ENCODE measurements around the gene TOX2.

TOX2 gene

GRCh38 chr20:43938932-43939761 is 24.5 kb downstream of the TOX2 start:
- no peak for DNase-seq (ENCODE audit: low read depth in 2 of 3, low spot score in 1 of 3)

DNA sequence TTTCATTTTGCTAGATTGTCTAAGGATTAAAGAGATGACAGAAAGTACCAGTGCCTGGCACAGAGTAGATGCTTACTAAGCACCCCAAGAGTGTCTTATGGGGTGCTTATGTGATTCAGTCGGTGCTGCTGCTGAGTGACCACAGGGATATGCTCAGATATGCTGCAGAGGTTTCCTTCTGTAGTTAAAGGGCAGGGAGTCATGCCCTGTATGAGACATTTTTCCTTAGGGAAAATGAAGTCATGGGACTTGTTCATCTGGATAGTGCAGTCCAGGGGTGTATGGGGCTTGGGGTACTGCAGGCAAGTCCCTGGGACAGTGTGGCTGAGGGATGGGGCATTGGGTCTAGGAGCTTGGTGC is 25.1 kb downstream of the TOX2 start:
- DNase-seq (ENCODE audit: low read depth in 2 of 3, low spot score in 1 of 3) = no peak

GRCh38 chr20:43940518-43941225 is 26.0 kb downstream of the TOX2 start:
- DNase-seq (ENCODE audit: low read depth in 2 of 3, low spot score in 1 of 3) = no peak

DNA sequence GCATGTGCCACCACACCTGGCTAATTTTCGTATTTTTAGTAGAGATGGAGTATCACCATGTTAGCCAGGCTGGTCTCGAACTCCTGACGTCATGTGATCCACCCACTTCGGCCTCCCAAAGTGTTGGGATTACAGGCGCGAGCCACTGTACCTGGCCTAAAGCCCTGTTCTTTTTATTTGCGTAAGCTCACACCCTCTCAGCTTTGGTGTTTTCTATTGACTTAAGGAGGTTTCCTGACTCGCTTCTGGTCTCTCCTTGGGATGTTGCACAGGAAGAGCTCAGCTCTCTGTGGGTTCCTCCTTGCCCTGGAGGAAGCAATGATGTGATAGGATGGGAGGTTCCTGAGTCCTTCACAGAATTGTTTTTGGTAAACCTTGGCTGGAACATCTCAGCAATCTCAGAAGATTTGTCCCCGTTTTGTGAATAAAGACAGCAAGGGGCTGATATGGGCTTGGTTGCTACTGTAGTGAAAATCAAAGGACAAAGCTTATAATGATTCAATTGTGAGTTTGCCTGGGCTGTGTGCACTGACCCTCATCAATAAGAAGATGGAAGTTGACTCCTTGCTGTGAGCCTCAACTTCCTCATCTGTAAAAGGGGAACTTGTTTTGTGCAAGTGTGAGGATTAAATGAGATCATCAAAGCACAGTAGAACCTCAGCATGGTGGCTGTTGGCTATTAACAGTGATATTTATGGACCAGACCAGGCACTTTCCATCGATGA is 27.0 kb downstream of the TOX2 start:
- DNase-seq (ENCODE audit: low read depth in 2 of 3, low spot score in 1 of 3) = no peak

- no peak for DNase-seq (ENCODE audit: low read depth in 2 of 3, low spot score in 1 of 3)
Observed at GRCh38 chr20:43942201-43942590, 27.5 kb downstream of the TOX2 start.

DNA sequence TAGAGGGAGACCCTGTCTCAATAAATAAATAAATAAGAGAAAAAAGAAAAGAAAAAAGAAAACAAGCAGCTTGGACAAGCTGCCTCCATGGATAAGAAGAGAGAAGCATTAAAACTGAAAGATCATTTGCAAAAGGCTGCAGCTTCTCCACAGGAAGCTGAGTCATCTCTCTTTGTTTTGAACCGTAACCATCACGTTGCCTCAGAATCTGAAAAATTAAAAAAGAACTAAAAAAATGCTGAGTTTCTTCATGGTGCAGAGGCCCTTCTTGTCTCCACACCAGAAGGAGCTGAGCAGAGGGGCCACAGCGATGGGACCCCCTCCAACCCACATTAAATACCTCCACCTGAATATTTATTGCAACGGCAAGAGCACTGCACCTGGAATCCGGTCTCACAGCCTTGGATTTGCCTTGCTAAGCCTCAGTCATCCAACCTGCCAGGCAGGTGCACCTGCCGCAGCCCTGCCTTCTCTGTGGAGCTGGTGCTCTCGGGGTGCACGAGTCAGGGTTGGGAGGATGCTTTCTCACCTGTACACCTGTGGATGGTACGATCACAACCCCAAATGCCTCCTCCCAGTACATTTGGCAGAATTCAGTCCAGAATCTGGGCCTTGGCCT is 28.1 kb downstream of the TOX2 start:
- no peak for DNase-seq (ENCODE audit: low read depth in 2 of 3, low spot score in 1 of 3)

DNA sequence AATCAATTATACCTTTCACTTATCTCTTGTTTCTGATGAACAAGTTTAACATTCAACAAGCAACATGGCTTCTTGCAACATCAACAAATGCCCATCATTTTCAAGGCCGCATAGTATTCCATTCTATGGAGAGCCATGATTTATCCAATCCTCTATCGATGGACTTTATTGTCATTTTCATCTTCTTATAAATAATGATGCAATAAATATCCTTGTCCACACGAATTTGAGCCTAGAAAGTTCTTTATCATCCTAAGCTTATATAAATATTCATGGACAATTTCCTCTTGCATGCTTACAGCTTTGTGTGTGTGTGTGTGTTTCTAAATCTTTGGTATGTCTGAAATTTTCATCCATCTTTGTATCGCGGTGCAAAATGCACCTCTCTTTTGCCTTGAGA is 29.1 kb downstream of the TOX2 start:
- DNase-seq (ENCODE audit: low read depth in 2 of 3, low spot score in 1 of 3) = no peak

GRCh38 chr20:43944653-43945235 is 30.1 kb downstream of the TOX2 start:
- DNase-seq (ENCODE audit: low read depth in 2 of 3, low spot score in 1 of 3) = no peak

GRCh38 chr20:43945391-43946205 is 30.9 kb downstream of the TOX2 start:
- no peak for DNase-seq (ENCODE audit: low read depth in 2 of 3, low spot score in 1 of 3)

DNA sequence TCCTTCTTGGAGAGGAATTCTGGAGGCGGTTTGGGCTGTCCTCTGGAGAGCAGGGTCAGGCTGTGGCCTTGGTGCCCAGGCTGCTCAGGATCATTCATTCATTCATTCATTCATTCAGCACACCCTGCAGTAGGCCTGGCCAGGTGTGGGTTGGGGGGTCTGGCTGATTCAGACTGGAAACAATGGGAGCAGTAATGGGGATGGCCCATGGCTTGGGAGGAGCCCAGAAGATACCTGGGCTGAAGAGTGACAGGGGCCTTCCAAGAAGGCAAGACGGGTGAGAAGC is 31.5 kb downstream of the TOX2 start:
- no peak for DNase-seq (ENCODE audit: low read depth in 2 of 3, low spot score in 1 of 3)

DNA sequence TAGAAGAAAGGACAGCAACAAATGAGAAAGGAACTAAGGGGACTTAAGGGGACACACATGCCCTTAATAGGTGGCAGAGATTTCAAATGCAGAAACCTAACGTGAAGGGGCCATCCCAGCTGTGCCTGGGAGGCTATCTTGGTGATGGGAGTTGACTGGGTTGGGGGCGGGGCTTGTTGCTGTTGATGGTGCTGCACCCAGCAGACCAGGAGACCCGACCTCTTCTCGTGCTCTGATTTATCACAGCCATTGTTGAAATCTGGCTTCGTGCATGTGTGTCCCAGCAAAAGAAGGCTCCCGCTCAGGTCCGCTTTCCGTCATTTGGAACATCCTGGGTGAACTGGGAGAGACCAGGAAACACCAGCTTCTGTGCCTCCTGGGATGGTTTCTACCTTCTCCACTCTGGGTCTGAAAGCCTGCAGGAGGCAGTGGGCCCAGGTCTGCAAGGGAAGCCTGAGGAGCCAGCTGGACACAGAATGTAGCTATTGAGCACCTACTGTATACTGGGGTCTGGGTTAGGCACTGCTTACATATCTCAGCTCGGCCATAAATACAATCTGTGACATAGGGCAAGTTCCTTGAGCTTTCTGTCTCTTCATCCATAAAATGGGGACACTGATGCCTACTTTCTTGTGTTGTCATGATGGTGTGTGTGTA is 32.1 kb downstream of the TOX2 start:
- DNase-seq (ENCODE audit: low read depth in 2 of 3, low spot score in 1 of 3) = no peak

DNA sequence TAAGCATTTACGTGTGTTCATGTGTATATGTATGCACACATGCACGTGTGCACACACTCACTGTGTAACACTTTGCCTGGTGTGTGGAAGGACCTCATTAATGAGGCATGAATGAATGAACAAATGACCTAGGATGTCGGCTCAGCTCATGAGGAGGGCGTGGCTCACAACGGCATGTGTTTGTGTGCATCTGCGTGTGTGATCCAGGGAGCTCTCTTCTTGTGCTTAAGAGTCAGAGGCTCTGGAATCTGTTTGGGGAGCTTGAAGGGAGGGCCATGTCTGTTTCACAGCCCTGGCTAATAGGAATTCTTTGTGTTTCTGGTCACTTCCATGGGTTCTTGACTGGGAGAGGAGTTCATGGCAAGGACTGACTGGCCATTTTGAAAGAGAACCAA is 32.7 kb downstream of the TOX2 start:
- DNase-seq (ENCODE audit: low read depth in 2 of 3, low spot score in 1 of 3) = no peak

- DNase-seq (ENCODE audit: low read depth in 2 of 3, low spot score in 1 of 3) = no peak
Observed at GRCh38 chr20:43948455-43948854, 33.8 kb downstream of the TOX2 start.

GRCh38 chr20:43949248-43949647 is 34.6 kb downstream of the TOX2 start:
- no peak for DNase-seq (ENCODE audit: low read depth in 2 of 3, low spot score in 1 of 3)

GRCh38 chr20:43949741-43950618 is 35.3 kb downstream of the TOX2 start:
- peak; percentile 42 to 57 (median 43) for DNase-seq (ENCODE audit: low read depth in 2 of 3, low spot score in 1 of 3)

- no peak for DNase-seq (ENCODE audit: low read depth in 2 of 3, low spot score in 1 of 3)
Observed at GRCh38 chr20:43953919-43954592, 39.4 kb downstream of the TOX2 start.

- DNase-seq (ENCODE audit: low read depth in 2 of 3, low spot score in 1 of 3) = no peak
Observed at GRCh38 chr20:43954704-43955061, 40.0 kb downstream of the TOX2 start.

DNA sequence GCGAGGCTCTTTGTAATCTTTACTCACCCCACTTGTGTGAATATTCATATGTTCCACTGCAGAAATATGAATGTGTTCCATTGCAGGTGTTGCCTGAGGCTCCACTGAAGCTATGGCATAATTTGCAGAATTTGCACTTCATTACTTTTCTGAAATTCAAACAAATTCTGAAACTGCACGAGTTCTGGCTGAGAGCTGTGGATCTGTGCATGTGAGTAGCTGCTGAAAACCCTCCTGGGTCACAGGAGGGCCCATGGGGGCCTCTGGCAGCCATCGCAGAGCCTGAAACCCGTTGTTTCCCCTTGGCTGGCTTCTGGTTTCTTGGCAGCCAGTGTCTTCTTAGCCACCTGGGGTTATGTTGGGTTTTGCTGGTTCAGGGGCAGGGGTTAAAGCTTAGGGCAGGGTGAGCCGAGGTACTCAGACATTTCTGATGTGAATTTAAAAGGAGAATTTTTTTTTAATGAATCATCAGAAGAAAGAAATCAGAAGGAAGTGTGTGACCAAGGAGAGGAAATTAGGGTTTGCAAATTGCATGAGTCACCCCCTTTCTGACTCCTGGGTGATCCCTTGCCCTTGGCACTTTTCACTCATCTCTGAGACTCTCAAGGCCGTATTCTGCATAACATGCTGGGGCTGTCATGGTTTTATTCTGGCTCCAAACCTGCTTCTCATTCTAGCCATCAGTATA is 40.6 kb downstream of the TOX2 start:
- peak; percentile 34 to 47 (median 38) for DNase-seq (ENCODE audit: low read depth in 2 of 3, low spot score in 1 of 3)

Measured in stimulated activated CD4-positive, alpha-beta T cell treated with anti-CD3 and anti-CD28 coated beads, Interleukin-12 subunit alpha, Interleukin-12 subunit beta, amount 100 ng/mL, for 48 hours (primary cell).